Measurements from ENCODE around the gene COG3. TPM values are rescaled to one million over a fixed set of nuclear protein-coding genes. Genes with fewer than 3 reads are reported as not detected.
A peak's percentile ranks its signal among the peaks of the same experiment; 100 is the strongest.

Gene COG3
- total and polyA plus RNA-seq, 2 experiments from 2014 or later, result 19.9 to 36.1 TPM

- no peak overlapping the region for H3K4me2 ChIP-seq
- 85% methylated on average over 1 of the region's 1 CpG for WGBS (ENCODE audit: low lambda C conversion rate, missing lambda C conversion rate)
Measured at GRCh38 chr13:45501175-45501526, 36.4 kb downstream of the COG3 start.

DNA sequence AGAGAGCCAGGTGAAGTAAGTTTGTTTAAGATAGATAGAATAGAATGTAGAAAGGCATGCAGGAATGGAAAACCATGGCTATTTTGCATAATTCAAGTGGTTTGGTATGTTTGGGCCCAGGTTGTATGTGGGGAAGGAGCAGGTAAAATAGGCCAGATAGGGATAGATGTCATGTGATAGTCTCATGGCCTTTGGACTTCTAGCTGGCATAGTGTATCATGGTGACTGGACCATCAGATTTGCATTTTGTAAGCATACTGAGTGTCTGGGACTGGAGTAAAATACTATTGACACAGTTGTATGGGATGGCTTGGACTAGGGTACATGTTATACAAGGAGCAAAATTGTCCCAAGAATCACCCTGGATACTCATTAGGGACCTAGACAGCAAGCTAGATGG is 38.9 kb downstream of the COG3 start:
- Histone ChIP-seq H3K4me2 (no peak overlapping the region), H3K9me2 (replicated peaks; ENCODE audit: insufficient read depth) (no peaks in the 10 kb centered on the region), H3K4me3 (no peak overlapping the region), H3K79me2 (peaks cover 11% of the 10 kb centered on the region), H3K4me1 (ENCODE audit: insufficient read depth) (no peaks in the 10 kb centered on the region), H3K36me3 (replicated peaks; ENCODE audit: insufficient read depth, low read depth) (no peaks in the 10 kb centered on the region), H2AFZ (no peak overlapping the region), H3K9me3 (ENCODE audit: low read depth) (no peaks in the 10 kb centered on the region), H3K27ac (no peak overlapping the region), H3K27me3 (no peaks in the 10 kb centered on the region), H4K20me1 (ENCODE audit: insufficient read depth, poor library complexity, severe bottlenecking) (no peaks in the 10 kb centered on the region)
- TF ChIP-seq CTCF (IDR thresholded peaks at IDR 0.05; ENCODE audit: poor library complexity) (no peak), EZH2phosphoT487 (IDR thresholded peaks at IDR 0.05; ENCODE audit: low read depth, severe bottlenecking, unreplicated experiment) (no peak), EZH2 (IDR thresholded peaks at IDR 0.05; ENCODE audit: borderline replicate concordance) (no peak)
- DNase-seq (ENCODE audit: low spot score), result peak; percentile 4

More at GRCh38 chr13:45501175-45501526, 36.4 kb downstream of the COG3 start:
- Histone ChIP-seq H3K79me2 (peaks cover 11% of the 10 kb centered on the region), H3K9me2 (replicated peaks; ENCODE audit: insufficient read depth) (no peaks in the 10 kb centered on the region), H3K9me3 (ENCODE audit: low read depth) (no peaks in the 10 kb centered on the region), H2AFZ (no peak overlapping the region), H3K4me3 (no peak overlapping the region), H3K27me3 (no peaks in the 10 kb centered on the region), H3K27ac (no peak overlapping the region), H4K20me1 (ENCODE audit: insufficient read depth, poor library complexity, severe bottlenecking) (no peaks in the 10 kb centered on the region), H3K36me3 (replicated peaks; ENCODE audit: insufficient read depth, low read depth) (no peaks in the 10 kb centered on the region), H3K4me1 (ENCODE audit: insufficient read depth) (no peaks in the 10 kb centered on the region)
- no peak for DNase-seq (ENCODE audit: low spot score)
- TF ChIP-seq EZH2phosphoT487 (IDR thresholded peaks at IDR 0.05; ENCODE audit: low read depth, severe bottlenecking, unreplicated experiment) (no peak), CTCF (IDR thresholded peaks at IDR 0.05; ENCODE audit: poor library complexity) (no peak), EZH2 (IDR thresholded peaks at IDR 0.05; ENCODE audit: borderline replicate concordance) (no peak)

DNA sequence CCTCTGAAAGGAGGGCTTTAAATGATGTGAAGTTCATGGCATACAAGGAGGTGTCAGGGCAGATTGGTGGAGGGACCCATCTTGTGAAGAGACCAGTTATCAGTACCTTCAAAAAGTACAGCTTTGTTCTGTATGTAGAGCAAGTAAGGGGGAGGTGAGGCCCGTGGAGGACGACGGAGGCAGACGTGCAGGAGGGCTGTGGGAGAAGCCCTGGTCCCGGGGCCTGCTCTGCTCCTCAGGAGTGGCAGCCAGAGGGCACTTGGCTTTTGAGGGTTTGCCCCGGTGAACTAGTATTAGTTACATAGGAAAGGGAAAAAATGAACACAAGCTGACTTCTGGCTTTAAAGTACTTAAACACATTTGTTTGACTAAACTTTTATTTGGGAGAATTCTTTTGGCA is 42.1 kb downstream of the COG3 start:
- Histone ChIP-seq H2AFZ (no peak overlapping the region), H3K36me3 (replicated peaks; ENCODE audit: insufficient read depth, low read depth) (no peaks in the 10 kb centered on the region), H3K9me3 (ENCODE audit: low read depth) (no peaks in the 10 kb centered on the region), H3K79me2 (no peaks in the 10 kb centered on the region), H4K20me1 (ENCODE audit: insufficient read depth, poor library complexity, severe bottlenecking) (no peaks in the 10 kb centered on the region), H3K4me3 (no peak overlapping the region), H3K27ac (no peak overlapping the region), H3K27me3 (no peaks in the 10 kb centered on the region), H3K4me1 (ENCODE audit: insufficient read depth) (no peaks in the 10 kb centered on the region), H3K4me2 (no peak overlapping the region), H3K9me2 (replicated peaks; ENCODE audit: insufficient read depth) (no peaks in the 10 kb centered on the region)
- TF ChIP-seq EZH2 (IDR thresholded peaks at IDR 0.05; ENCODE audit: borderline replicate concordance) (no peak), CTCF (IDR thresholded peaks at IDR 0.05; ENCODE audit: poor library complexity) (no peak), EZH2phosphoT487 (IDR thresholded peaks at IDR 0.05; ENCODE audit: low read depth, severe bottlenecking, unreplicated experiment) (no peak)
- DNase-seq (ENCODE audit: low spot score), result no peak
- WGBS (ENCODE audit: low lambda C conversion rate, missing lambda C conversion rate), result 87% methylated on average over 6 of the region's 6 CpGs

- no peak overlapping the region for H3K27ac ChIP-seq
- H3K4me1 ChIP-seq (ENCODE audit: insufficient read depth), result no peaks in the 10 kb centered on the region
- TF ChIP-seq EZH2 (IDR thresholded peaks at IDR 0.05; ENCODE audit: borderline replicate concordance) (no peak), CTCF (IDR thresholded peaks at IDR 0.05; ENCODE audit: poor library complexity) (no peak), EZH2phosphoT487 (IDR thresholded peaks at IDR 0.05; ENCODE audit: low read depth, severe bottlenecking, unreplicated experiment) (no peak)
- no peaks in the 10 kb centered on the region for H3K27me3 ChIP-seq
- no peak overlapping the region for H2AFZ ChIP-seq
- no peaks in the 10 kb centered on the region for H3K36me3 ChIP-seq (replicated peaks; ENCODE audit: insufficient read depth, low read depth)
- H4K20me1 ChIP-seq (ENCODE audit: insufficient read depth, poor library complexity, severe bottlenecking), result no peaks in the 10 kb centered on the region
- WGBS (ENCODE audit: low lambda C conversion rate, missing lambda C conversion rate), result 97% methylated on average over 7 of the region's 7 CpGs
- no peaks in the 10 kb centered on the region for H3K9me3 ChIP-seq (ENCODE audit: low read depth)
- no peaks in the 10 kb centered on the region for H3K79me2 ChIP-seq
- no peak overlapping the region for H3K4me3 ChIP-seq
- H3K4me2 ChIP-seq, result no peak overlapping the region
- DNase-seq (ENCODE audit: low spot score), result no peak
- no peaks in the 10 kb centered on the region for H3K9me2 ChIP-seq (replicated peaks; ENCODE audit: insufficient read depth)
Measured at GRCh38 chr13:45508776-45509175, 44.0 kb downstream of the COG3 start.

All from hepatocyte (in vitro differentiated cells).